WI38 (cell line): ENCODE measurements around the gene ASMTL.

ENCODE experiments used
- H3K4me3 ChIP-seq: 2 replicates; pipeline ENCODE4 v1.5.1; 2011; ENCODE audit warnings: low read depth, mild to moderate bottlenecking, control low read depth, low read length
- CTCF ChIP-seq: IDR thresholded peaks from 2 replicates; pipeline ENCODE4 v1.5.1; 2012; ENCODE audit warnings: low read depth, mild to moderate bottlenecking, control low read depth, low read length

Gene ASMTL

GRCh38 chrX:1354036-1355019, 98.4 kb downstream of the ASMTL start:
- no peak for TF ChIP-seq CTCF

More at GRCh38 chrX:1354036-1355019, 98.4 kb downstream of the ASMTL start:
- no peak overlapping the region for H3K4me3 ChIP-seq
